Measurements from ENCODE around the gene ZNF33A. TPM values are rescaled to one million over a fixed set of nuclear protein-coding genes. Genes with fewer than 3 reads are reported as not detected.
A peak's percentile ranks its signal among the peaks of the same experiment; 100 is the strongest.
"Not testable (repeated sequence)": the region's sequence is repeated elsewhere in the genome, so short reads cannot be mapped to it uniquely, and the experiment has no call there.

The ZNF33A gene
- total and polyA plus RNA-seq, 8 donors: 7.6 to 72.9 (median 21.0) TPM

DNA sequence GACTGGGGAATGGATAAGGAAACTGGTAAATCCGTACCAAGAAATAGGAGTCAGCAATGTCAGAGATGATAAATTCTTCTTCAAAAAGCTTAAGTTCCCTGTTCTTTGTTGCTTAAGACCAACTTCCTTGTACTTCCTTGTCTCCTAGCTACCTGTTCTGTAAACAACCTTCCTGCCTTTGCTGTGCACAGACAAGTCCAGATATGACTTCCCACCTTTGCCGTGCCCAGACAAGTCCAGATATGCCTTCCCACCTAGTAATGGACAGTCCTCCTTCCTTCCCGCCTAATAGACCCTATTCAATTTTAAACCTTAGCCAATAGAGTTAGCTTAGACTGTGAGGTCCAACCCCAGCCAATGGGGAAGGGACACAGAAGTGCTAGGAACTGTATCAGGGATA, 2.5 kb upstream of the ZNF33A start:
- Histone ChIP-seq H3K4me1 (peaks cover 9 to 28% (median 17%) of the 10 kb centered on the region in 4 donors), H3K36me3 (peaks cover 0 to 7% (median 4%) of the 10 kb centered on the region in 4 donors), H3K27me3 (no peaks in the 10 kb centered on the region), H3K4me3 (no peak overlapping the region), H3K9me3 (no peaks in the 10 kb centered on the region), H3K27ac (no peak overlapping the region)
- TF ChIP-seq POLR2A (IDR thresholded peaks at IDR 0.05) (no peak), POLR2AphosphoS5 (IDR thresholded peaks at IDR 0.05) (no peak), EP300 (IDR thresholded peaks at IDR 0.05) (no peak)
- TF ChIP-seq, protein P1, sequence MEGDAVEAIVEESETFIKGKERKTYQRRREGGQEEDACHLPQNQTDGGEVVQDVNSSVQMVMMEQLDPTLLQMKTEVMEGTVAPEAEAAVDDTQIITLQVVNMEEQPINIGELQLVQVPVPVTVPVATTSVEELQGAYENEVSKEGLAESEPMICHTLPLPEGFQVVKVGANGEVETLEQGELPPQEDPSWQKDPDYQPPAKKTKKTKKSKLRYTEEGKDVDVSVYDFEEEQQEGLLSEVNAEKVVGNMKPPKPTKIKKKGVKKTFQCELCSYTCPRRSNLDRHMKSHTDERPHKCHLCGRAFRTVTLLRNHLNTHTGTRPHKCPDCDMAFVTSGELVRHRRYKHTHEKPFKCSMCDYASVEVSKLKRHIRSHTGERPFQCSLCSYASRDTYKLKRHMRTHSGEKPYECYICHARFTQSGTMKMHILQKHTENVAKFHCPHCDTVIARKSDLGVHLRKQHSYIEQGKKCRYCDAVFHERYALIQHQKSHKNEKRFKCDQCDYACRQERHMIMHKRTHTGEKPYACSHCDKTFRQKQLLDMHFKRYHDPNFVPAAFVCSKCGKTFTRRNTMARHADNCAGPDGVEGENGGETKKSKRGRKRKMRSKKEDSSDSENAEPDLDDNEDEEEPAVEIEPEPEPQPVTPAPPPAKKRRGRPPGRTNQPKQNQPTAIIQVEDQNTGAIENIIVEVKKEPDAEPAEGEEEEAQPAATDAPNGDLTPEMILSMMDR (IDR thresholded peaks at IDR 0.05): no peak
- DNase-seq: peak in 1 of 2 donors; percentile 44
- 39 to 69% (median 50%) methylated on average over 3 of the region's 3 CpGs for WGBS, 5 donors
- intact Hi-C loops (cut with DNase I; ENCODE audit: low total_unique reads): loop anchor here (10.0 kb wide), 1 partner anchor 87 kb away; the partner anchor contains the start of gene ZNF37A

DNA sequence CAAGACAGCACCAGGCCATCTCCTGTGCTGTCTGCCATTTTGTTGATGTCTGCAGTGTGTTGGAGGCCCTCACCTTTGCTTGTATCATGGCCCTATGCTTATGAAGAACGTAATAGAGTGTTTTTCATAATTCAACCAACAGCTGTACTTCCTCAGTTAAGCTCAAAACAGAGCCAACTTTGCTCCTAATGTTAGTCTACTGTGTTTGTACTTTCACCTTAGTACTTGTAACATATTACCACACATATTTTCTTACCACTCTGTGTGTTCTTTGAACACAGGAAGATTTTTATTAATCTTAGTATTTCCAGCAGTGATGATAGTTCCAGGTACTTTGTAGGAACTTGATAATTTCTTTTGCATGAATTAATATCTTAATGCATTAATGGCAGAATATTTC, 5.9 kb downstream of the ZNF33A start:
- peaks cover 54 to 89% (median 87%) of the 10 kb centered on the region in 4 donors for H3K36me3 ChIP-seq
- DNase-seq: no peak
- no peaks in the 10 kb centered on the region for H3K9me3 ChIP-seq
- TF ChIP-seq POLR2A (IDR thresholded peaks at IDR 0.05) (no peak), EP300 (IDR thresholded peaks at IDR 0.05) (no peak), POLR2AphosphoS5 (IDR thresholded peaks at IDR 0.05) (no peak)
- TF ChIP-seq, protein P1 (IDR thresholded peaks at IDR 0.05): no peak
- H3K4me1 ChIP-seq: peaks cover 3 to 24% (median 19%) of the 10 kb centered on the region in 4 donors
- intact Hi-C loops (cut with DNase I; ENCODE audit: low total_unique reads): no loop called here
- H3K27ac ChIP-seq: no peak overlapping the region
- no peaks in the 10 kb centered on the region for H3K27me3 ChIP-seq
- WGBS, 5 donors: 81 to 90% (median 88%) methylated on average over 1 of the region's 1 CpG
- no peak overlapping the region for H3K4me3 ChIP-seq

DNA sequence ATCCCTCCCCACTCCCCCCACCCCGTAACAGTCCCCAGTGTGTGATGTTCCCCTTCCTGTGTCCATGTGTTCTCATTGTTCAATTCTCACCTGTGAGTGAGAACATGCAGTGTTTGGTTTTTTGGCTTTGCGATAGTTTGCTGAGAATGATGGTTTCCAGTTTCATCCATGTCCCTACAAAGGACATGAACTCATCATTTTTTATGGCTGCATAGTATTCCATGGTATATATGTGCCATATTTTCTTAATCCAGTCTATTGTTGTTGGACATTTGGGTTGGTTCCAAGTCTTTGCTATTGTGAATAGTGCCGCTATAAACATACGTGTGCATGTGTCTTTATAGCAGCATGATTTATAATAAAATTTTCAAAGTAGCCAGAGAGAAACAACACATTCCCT, 8.6 kb downstream of the ZNF33A start:
- H3K9me3 ChIP-seq; H3K27me3 ChIP-seq; intact Hi-C loops (cut with DNase I; ENCODE audit: low total_unique reads); H3K4me3 ChIP-seq; DNase-seq; H3K27ac ChIP-seq; H3K4me1 ChIP-seq: not testable (repeated sequence)
- 48 to 72% (median 67%) methylated on average over 3 to 4 of the region's 4 CpGs for WGBS, 5 donors
- peaks cover 54 to 100% (median 97%) of the 10 kb centered on the region in 4 donors for H3K36me3 ChIP-seq

DNA sequence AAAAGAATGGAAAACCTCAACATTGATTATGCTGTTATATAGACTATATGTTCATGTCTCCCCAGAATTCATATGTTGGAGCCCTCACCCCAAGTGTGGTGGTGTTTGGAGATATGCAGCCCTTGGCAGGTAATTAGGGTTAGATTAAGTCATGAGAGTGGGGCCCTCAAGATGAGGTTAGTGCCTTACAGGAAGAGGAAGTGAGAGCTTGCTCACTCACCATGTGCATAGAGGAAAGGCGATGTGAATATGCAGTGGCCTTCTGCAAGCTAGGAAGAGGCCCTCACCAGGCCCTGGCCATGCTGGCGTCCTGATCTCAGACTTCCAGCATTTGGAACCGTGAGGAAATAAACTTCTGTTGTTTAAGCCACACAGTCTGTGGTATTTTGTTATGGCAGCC, 14.8 kb downstream of the ZNF33A start:
- H3K27me3 ChIP-seq: no peaks in the 10 kb centered on the region
- no peaks in the 10 kb centered on the region for H3K9me3 ChIP-seq
- DNase-seq: no peak
- no peak overlapping the region for H3K4me3 ChIP-seq
- 77 to 91% (median 90%) methylated on average over 3 of the region's 3 CpGs for WGBS, 5 donors
- TF ChIP-seq, protein P1 (IDR thresholded peaks at IDR 0.05): no peak
- TF ChIP-seq EP300 (IDR thresholded peaks at IDR 0.05): no peak
- TF ChIP-seq POLR2A (IDR thresholded peaks at IDR 0.05): no peak
- TF ChIP-seq POLR2AphosphoS5 (IDR thresholded peaks at IDR 0.05): no peak
- H3K36me3 ChIP-seq: peaks cover 29 to 99% (median 98%) of the 10 kb centered on the region in 4 donors
- no peak overlapping the region for H3K27ac ChIP-seq
- H3K4me1 ChIP-seq: no peaks in the 10 kb centered on the region
- intact Hi-C loops (cut with DNase I; ENCODE audit: low total_unique reads): no loop called here

DNA sequence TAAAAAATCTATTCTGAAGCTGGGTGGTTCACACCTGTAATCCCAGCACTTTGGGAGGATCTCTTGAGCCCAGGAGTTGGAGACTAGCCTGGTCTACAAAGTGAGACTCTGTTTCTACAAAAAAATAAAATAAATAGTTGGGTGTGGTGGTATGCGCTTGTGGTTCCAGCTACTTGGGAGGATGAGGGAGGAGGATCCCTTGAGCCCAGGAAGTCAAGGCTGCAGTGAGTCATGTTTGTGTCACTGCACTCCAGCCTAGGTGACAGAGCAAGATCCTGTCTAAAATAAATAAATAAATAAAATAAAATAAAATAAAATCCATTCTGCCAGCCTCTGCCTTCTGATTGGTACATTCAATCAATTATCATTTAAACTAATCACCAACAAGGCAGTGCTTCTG, 17.5 kb downstream of the ZNF33A start:
- 90 to 97% (median 94%) methylated on average over 1 of the region's 1 CpG for WGBS, 5 donors
- Histone ChIP-seq H3K27me3 (no peaks in the 10 kb centered on the region), H3K4me3 (no peak overlapping the region), H3K4me1 (no peaks in the 10 kb centered on the region), H3K27ac (no peak overlapping the region), H3K36me3 (peaks cover 20 to 99% (median 98%) of the 10 kb centered on the region in 4 donors), H3K9me3 (no peaks in the 10 kb centered on the region)
- no peak for DNase-seq
- intact Hi-C loops (cut with DNase I; ENCODE audit: low total_unique reads): no loop called here
- TF ChIP-seq EP300 (IDR thresholded peaks at IDR 0.05): no peak
- TF ChIP-seq POLR2A (IDR thresholded peaks at IDR 0.05): no peak
- TF ChIP-seq, protein P1 (IDR thresholded peaks at IDR 0.05): no peak
- TF ChIP-seq POLR2AphosphoS5 (IDR thresholded peaks at IDR 0.05): no peak

All from stomach (tissue), 9 donors.